Panc1 (cell line): Measurements from ENCODE around the gene ELFN1. TPM values are rescaled to one million over a fixed set of nuclear protein-coding genes. Genes with fewer than 3 reads are reported as not detected.
"Not testable (repeated sequence)": the region's sequence is repeated elsewhere in the genome, so short reads cannot be mapped to it uniquely, and the experiment has no call there.

Experiments used
- ATAC-seq: fragments of 200-7000 bp; cut with Tn5 transposase; 2 replicates; pipeline ENCODE4 v1.9.1; 2020; ENCODE audit warnings: mild to moderate bottlenecking, moderate library complexity
- BruUV-seq: library from RNA; stranded (reverse); fragments of 400-500 nt; replicated peaks from 2 replicates; lab custom pipeline; 2021; lab: Mats Ljungman, UMichigan
- CTCF ChIA-PET: fragments of 300-600 bp; sonication (Branson Sonifier 250); formaldehyde crosslinking; loops from one replicate; lab custom pipeline; 2022; ENCODE audit warnings: antibody characterized with exemption; lab: Charles Lee
- POLR2A ChIA-PET: fragments of 300-600 bp; sonication (Branson Sonifier 250); formaldehyde crosslinking; loops from one replicate; lab custom pipeline; 2022; ENCODE audit warnings: antibody characterized with exemption; lab: Charles Lee
- DNase-seq: peaks from one replicate; pipeline ENCODE4 v3.0.0-alpha.2; 2010; ENCODE audit warnings: low read depth, low spot score
- H3K27ac ChIP-seq: 2 replicates; pipeline ENCODE4 v1.5.1; 2011; ENCODE audit warnings: mild to moderate bottlenecking, low read length, inconsistent platforms
- H3K27me3 ChIP-seq: fragments of 200-500 bp; sonication (Bioruptor generic); 2 replicates; pipeline ENCODE4 v1.6.0; 2014; ENCODE audit warnings: low read length, inconsistent platforms; ENCODE audit not compliant: control insufficient read depth, insufficient read depth
- H3K36me3 ChIP-seq: fragments of 200-500 bp; sonication (Bioruptor generic); 2 replicates; pipeline ENCODE4 v1.5.1; 2014; ENCODE audit warnings: inconsistent platforms, mild to moderate bottlenecking, low read length, moderate library complexity; ENCODE audit not compliant: control insufficient read depth, insufficient read depth
- H3K4me1 ChIP-seq: 2 replicates; pipeline ENCODE4 v1.5.1; 2011; ENCODE audit warnings: inconsistent platforms, mild to moderate bottlenecking, low read length, moderate library complexity; ENCODE audit not compliant: control insufficient read depth, insufficient read depth
- H3K4me3 ChIP-seq, 2 experiments: 2 replicates each; pipeline ENCODE4 v1.5.1; 2011 to 2012; ENCODE audit warnings: low read depth in 2 of 2, low read length in 2 of 2, mild to moderate bottlenecking in 2 of 2, inconsistent platforms in 1 of 2, moderate library complexity in 1 of 2
- H3K9me3 ChIP-seq: fragments of 200-500 bp; sonication (Bioruptor generic); 2 replicates; pipeline ENCODE4 v1.5.1; 2014; ENCODE audit warnings: low read depth, mild to moderate bottlenecking, inconsistent platforms, low read length, moderate library complexity; ENCODE audit not compliant: control insufficient read depth, insufficient read depth
- POLR2AphosphoS5 ChIP-seq: IDR thresholded peaks from 2 replicates; pipeline ENCODE4 v1.6.1; 2012; ENCODE audit warnings: mild to moderate bottlenecking, low read depth, low read length, moderate library complexity
- SIN3A ChIP-seq: IDR thresholded peaks from 2 replicates; pipeline ENCODE4 v1.6.1; 2012; ENCODE audit warnings: low read depth, mild to moderate bottlenecking, low read length, moderate library complexity, borderline replicate concordance; ENCODE audit not compliant: insufficient read depth
- TCF7L2 ChIP-seq: IDR thresholded peaks from 2 replicates; pipeline ENCODE4 v1.6.1; 2011; ENCODE audit warnings: mild to moderate bottlenecking, low read depth, low read length, inconsistent platforms
- in situ Hi-C: cut with HindIII; loops from 2 replicates; pipeline ENCODE4 v1.10.0; 2016; ENCODE audit warnings: low sequenced_read_pairs, low pct_unique_long_range_greater_than_20kb
- intact Hi-C: fragments of 100-400 bp; cut with micrococcal nuclease; formaldehyde crosslinking; loops from one replicate; pipeline ENCODE4 v1.10.0; 2022; ENCODE audit not compliant: unreplicated experiment
- total RNA-seq: library from RNA; stranded (reverse); gene quantifications from one replicate; pipeline ENCODE4 v1.2.1, GENCODE V29; 2021; ENCODE audit not compliant: unreplicated experiment
- TF ChIP-seq, protein P1 (sequence below), 2 experiments: IDR thresholded peaks; 2 replicates each; pipeline ENCODE4 v1.6.1; 2011 to 2012; ENCODE audit warnings: low read depth in 2 of 2, control low read depth in 1 of 2, low read length in 1 of 2, mild to moderate bottlenecking in 1 of 2, moderate library complexity in 1 of 2; ENCODE audit not compliant: insufficient read depth in 1 of 2
- TF ChIP-seq, protein P2 (sequence below): fragments of 450-650 bp; IDR thresholded peaks from 2 replicates; pipeline ENCODE4 v1.5.1; 2017; ENCODE audit warnings: mild to moderate bottlenecking

Gene ELFN1
- total RNA-seq, 1 experiment from 2014 or later: 39.0 TPM

DNA sequence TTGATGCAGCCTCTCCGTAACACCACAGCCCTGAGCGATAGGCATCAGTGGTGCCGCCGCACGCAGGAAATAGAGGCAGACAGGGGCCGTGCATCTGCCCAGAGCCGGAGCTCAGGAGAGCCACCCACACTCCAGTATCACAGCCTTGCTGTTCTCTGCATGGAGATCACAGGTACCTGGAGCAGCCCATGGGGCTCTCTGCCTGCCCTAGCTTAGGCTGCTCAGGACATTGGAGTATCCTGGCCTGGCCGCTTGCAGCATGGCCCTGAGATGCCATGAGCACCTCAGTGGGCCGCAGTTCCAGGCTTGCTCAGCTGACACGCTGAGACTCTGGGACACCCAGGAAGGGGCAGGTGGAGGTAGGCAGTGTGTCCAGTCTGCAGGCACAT, 47.0 kb downstream of the ELFN1 start:
- TF ChIP-seq, protein P1, sequence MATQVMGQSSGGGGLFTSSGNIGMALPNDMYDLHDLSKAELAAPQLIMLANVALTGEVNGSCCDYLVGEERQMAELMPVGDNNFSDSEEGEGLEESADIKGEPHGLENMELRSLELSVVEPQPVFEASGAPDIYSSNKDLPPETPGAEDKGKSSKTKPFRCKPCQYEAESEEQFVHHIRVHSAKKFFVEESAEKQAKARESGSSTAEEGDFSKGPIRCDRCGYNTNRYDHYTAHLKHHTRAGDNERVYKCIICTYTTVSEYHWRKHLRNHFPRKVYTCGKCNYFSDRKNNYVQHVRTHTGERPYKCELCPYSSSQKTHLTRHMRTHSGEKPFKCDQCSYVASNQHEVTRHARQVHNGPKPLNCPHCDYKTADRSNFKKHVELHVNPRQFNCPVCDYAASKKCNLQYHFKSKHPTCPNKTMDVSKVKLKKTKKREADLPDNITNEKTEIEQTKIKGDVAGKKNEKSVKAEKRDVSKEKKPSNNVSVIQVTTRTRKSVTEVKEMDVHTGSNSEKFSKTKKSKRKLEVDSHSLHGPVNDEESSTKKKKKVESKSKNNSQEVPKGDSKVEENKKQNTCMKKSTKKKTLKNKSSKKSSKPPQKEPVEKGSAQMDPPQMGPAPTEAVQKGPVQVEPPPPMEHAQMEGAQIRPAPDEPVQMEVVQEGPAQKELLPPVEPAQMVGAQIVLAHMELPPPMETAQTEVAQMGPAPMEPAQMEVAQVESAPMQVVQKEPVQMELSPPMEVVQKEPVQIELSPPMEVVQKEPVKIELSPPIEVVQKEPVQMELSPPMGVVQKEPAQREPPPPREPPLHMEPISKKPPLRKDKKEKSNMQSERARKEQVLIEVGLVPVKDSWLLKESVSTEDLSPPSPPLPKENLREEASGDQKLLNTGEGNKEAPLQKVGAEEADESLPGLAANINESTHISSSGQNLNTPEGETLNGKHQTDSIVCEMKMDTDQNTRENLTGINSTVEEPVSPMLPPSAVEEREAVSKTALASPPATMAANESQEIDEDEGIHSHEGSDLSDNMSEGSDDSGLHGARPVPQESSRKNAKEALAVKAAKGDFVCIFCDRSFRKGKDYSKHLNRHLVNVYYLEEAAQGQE (IDR thresholded peaks at IDR 0.05; ENCODE audit: insufficient read depth in 1 of 2, low read depth in 2 of 2, low read length in 1 of 2): no peak
- TF ChIP-seq TCF7L2: no peak
- TF ChIP-seq POLR2AphosphoS5: no peak
- TF ChIP-seq, protein P2, sequence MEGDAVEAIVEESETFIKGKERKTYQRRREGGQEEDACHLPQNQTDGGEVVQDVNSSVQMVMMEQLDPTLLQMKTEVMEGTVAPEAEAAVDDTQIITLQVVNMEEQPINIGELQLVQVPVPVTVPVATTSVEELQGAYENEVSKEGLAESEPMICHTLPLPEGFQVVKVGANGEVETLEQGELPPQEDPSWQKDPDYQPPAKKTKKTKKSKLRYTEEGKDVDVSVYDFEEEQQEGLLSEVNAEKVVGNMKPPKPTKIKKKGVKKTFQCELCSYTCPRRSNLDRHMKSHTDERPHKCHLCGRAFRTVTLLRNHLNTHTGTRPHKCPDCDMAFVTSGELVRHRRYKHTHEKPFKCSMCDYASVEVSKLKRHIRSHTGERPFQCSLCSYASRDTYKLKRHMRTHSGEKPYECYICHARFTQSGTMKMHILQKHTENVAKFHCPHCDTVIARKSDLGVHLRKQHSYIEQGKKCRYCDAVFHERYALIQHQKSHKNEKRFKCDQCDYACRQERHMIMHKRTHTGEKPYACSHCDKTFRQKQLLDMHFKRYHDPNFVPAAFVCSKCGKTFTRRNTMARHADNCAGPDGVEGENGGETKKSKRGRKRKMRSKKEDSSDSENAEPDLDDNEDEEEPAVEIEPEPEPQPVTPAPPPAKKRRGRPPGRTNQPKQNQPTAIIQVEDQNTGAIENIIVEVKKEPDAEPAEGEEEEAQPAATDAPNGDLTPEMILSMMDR: no peak
- no peak for TF ChIP-seq SIN3A
- H3K9me3 ChIP-seq: no peaks in the 10 kb centered on the region
- H3K27me3 ChIP-seq: no peaks in the 10 kb centered on the region
- in situ Hi-C loops: no loop called here
- intact Hi-C loops: no loop called here
- ChIA-PET POLR2A (interaction anchor here (0.6 kb wide), 1 partner anchor 1004 kb away, joined by 3 read pairs; no protein-coding TSS in a partner anchor), CTCF (no interaction called here)
- H3K4me3 ChIP-seq: no peak overlapping the region
- no peak for DNase-seq
- no TSS peak for BruUV-seq
- no peak overlapping the region for H3K27ac ChIP-seq
- H3K4me1 ChIP-seq: peaks cover 30% of the 10 kb centered on the region
- H3K36me3 ChIP-seq: peaks cover 4% of the 10 kb centered on the region; the same call in 1 of the 2 replicates
- peak; percentile 31 for ATAC-seq

DNA sequence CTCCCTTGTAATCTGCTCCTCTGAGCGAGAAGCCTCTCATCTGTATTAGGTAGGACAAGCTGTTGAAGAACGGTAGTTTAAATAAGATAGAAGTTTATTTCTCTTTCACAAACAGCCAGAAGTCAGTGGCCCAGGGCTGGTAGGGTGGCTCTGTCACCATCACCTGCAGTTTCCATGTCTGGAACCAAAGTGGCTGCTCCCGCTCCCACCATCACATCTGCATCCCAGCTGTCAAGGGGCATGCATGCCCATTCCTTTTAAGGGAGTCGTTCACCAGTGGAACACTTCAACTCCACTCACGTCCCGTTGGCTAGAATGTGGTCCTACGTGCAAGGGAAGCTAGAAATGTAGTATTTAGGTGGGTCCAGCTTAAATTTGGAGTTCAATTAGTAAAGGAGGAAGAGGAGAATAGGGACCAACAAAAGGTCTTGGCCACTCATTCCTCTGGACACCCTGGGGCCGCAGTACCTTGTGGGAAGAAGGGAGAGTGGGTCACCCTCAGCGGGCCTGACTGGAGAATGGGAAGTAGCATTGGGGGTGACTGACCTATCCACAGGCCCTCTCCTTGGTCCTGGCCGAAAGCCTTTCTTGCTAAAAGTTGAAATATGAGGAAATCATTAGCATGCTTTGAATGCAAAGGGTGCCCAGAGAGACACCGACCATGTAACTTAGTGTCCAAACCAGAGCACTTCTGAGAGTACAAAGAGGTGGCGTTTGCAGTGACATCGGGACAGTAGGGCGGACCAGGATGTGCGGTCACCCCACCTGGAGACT, 48.0 kb downstream of the ELFN1 start:
- no peak overlapping the region for H3K4me3 ChIP-seq
- peaks cover 4% of the 10 kb centered on the region; the same call in 1 of the 2 replicates for H3K36me3 ChIP-seq
- CTCF ChIA-PET: no interaction called here
- H3K4me1 ChIP-seq: peaks cover 30% of the 10 kb centered on the region
- H3K27me3 ChIP-seq: no peaks in the 10 kb centered on the region
- DNase-seq (no peak), ATAC-seq (no peak)
- in situ Hi-C loops: no loop called here
- POLR2A ChIA-PET: no interaction called here
- TF ChIP-seq, protein P1 (IDR thresholded peaks at IDR 0.05; ENCODE audit: insufficient read depth in 1 of 2, low read depth in 2 of 2, low read length in 1 of 2): peak in 1 of 2 experiments; percentile 34; a peak in 1 of 4 replicates
- TF ChIP-seq SIN3A: no peak
- TSS peak; percentile 35 for BruUV-seq
- H3K27ac ChIP-seq: no peak overlapping the region
- no peaks in the 10 kb centered on the region for H3K9me3 ChIP-seq
- intact Hi-C loops: no loop called here

DNA sequence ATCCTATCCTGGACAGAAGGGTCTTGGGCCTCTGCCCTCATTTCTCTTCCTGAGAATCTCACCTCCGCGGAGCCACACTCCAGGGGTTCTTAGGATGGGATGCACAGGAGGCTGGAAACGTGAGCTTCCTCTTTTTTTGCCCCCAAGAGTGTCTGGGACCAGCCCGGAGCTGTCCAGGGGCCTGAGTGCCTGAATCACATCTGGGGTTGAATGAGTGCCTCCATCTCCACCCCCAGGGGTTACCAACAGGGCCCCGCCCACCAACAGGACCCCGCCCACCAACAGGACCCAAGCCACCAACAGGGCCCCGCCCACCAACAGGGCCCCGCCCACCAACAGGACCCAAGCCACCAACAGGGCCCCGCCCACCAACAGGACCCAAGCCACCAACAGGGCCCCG, 48.8 kb downstream of the ELFN1 start:
- ATAC-seq, CTCF ChIA-PET, POLR2A ChIA-PET: not testable (repeated sequence)

DNA sequence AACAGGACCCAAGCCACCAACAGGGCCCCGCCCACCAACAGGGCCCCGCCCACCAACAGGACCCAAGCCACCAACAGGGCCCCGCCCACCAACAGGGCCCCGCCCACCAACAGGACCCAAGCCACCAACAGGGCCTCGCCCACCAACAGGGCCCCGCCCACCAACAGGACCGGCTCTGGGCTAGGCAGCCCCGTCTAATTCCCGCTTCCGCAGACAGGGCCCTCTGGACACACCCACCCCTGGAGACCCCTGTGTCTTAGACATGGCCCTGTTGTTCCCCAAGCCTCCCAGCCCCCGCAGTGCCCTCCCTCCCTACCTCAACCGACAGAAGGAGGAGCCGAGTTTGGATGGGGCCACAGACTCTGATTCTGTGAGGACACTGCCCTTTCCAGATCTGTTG, 49.2 kb downstream of the ELFN1 start:
- ATAC-seq: peak; percentile 28; the same call in 1 of the 2 replicates
- H3K36me3 ChIP-seq, POLR2A ChIA-PET, H3K9me3 ChIP-seq, H3K27me3 ChIP-seq, intact Hi-C loops, H3K27ac ChIP-seq, DNase-seq, CTCF ChIA-PET, BruUV-seq, H3K4me3 ChIP-seq, in situ Hi-C loops: not testable (repeated sequence)
- peaks cover 25% of the 10 kb centered on the region for H3K4me1 ChIP-seq

More for the DNA sequence above, 48.8 kb downstream of the ELFN1 start:
- BruUV-seq, H3K9me3 ChIP-seq, in situ Hi-C loops, DNase-seq, H3K4me3 ChIP-seq, H3K27ac ChIP-seq, H3K27me3 ChIP-seq, H3K36me3 ChIP-seq, intact Hi-C loops: not testable (repeated sequence)
- peaks cover 25% of the 10 kb centered on the region for H3K4me1 ChIP-seq
